ENCODE results near the gene MRM2.

The MRM2 gene

DNA sequence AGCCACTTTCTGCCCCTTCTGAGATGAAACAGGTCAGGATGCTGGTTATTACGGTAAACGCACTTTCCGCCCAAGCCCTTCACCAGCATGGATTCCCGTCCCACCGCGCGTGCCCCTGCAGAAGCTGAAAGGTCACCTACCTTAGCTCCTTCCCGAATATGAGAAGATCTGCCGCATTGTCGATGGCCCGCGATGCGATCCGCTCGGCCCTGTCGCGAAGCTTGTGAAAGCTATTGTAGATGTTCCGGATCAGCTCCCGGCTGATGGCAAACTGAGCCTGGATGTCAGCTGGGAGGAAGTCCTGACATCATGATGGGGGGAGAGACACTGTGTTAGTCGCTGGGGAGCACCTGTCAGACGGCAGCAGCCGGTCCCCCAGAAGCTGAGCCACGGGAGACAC lies 22.2 kb upstream of the MRM2 start:
- no peak for DNase-seq

DNA sequence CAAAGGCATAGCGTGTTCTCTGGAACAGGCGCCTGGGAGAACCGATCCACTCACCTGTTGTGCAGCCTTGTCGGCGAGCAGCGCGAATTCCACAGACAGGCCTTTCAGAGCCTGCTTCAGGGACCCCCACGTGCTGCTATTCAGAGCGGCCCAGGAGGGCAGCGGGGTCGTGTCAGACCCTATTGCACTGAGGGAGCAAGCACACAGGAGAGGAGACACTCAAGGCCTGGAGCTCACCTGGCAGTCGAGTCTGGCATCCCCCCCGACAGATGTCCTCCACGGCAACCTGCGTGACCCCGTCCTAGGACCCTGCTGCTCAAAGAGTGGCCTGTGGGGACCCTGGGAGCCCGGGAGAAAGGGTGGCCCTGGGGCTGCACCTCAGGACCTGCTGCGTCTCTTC lies 21.2 kb upstream of the MRM2 start:
- DNase-seq: no peak

DNA sequence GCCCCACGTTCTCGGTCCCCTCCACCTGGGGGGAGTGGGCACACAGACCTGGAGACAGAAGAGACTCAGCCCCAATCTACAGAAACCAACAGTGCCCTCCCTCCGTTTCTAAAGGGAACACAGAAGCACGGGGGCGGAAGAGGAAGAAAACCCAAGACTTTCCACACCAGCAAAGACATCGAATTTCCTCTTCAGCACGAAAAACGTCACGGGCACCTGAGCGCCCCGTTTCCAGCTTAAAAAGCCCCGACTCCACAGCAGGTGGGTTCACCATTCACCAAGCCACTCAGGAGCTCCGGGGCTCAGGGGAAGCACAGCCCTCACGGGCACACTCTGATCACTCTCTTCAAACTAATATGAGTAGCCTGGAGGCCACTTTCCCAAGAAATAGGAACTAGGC lies 19.6 kb upstream of the MRM2 start:
- DNase-seq: no peak

DNA sequence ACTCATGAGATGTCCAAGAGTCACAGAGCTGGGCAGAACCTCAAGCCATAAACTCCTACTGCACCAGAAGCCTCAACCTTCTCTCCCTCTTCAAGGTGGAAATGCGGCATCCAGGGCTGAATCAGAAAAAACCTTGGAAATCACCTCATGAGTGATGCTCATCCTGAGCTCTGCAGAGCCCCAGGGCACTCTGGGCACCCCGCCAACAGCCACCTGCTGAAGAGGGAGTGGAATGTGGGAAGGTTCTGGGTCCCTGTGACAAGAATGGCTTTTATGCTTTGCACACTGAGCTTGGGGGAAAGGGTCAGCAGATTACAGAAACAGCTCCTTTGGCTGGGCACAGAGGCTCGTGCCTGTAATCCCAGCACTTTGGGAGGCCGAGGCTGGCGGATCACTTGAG lies 18.8 kb upstream of the MRM2 start:
- no peak for DNase-seq

DNA sequence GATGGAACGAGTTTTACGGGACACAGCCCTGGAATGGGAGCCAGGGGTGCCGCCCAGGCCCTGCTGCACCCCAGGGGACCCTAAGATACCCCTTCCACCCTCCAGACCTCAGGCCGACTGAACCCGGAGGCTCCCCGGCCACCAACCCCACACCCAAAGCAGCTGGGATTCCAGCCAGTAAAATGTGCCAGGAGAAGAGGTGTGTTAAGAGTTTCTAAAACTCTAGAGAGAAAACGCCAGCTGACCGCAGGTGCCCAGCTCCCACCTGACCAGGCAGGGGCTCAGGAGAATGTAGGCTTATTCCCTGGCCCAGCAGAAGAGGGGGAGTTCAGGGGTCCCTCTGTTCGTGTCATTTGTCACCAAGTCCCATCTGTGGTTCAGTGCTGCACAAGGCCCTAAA lies 17.5 kb upstream of the MRM2 start:
- no peak for DNase-seq

DNA sequence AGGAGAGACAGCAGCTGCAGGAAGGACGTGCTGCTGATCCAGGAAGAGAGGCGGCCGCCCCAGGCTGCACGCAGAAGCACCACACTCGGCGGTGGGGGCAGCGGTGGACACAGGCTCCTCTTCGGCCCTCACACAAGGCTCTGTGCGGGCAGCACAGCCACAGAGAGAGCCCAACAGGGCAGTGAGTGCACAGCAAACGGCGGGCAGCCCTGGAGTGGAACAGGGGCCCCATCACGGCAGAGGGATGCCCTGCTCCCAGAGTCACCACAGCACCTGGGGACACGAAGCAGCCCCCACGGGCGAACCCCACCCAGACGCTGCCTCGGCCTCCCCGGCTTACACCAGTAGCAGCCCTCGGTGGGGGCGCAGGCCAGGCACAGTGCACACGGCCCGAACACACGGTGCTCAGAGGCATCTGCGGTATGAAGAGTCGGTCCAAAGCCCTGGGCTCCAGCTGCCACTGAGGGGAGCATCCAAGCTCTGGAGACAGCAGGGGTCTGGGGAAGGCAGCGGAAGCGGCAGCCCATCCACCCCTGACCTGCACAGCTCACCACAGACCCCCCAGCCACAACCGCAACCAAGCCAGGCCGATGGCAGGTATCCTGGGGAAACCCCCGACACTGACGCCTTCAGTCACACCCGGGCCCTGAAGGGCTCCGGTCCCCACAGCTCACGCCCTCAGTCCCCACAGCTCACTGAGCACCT lies 16.8 kb upstream of the MRM2 start:
- no peak for DNase-seq

DNA sequence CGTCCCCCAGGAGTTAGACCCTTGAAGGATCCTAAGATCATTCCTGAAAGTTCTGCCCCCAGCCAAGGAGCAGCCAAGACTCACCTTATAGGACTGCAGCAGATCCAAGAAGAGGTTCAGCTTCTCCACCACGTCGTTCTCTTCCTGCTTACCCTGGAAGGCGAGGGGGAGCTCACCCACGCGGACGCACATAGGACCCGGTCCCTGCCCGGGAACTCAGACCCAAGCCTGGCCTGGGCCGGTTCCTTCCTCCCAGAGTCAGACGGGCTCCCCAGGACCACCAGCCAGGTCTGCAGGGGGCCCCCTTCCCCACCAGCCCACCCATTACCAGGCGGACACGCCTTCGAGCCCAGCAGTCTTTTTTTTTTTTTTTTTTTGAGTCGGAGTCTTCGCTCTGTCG lies 15.6 kb upstream of the MRM2 start:
- no peak for DNase-seq

DNA sequence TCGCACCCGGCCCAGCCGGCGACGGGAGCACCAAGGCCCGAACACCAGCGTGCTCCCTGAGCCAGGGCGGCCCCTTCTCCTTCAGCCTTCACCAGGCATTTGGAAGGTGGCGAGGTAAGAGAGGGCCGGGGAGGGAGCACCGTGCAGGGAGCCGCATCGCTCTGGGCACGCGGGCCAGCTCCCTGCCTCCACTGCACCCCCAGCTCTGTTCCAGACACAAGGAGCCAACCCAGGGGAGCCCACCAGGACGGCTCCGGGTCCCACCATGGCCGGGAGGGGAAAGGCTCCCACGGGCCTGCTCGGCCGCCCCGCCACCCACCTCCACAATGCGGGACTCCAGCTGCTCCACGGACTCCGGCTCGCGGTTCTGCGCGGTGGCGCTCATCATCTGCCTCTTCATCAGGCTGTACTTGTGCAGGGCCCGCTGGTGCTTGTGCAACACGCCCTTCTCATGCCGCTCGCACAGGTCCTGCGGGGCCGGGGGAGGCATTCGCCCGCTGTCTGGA lies 15.1 kb upstream of the MRM2 start:
- no peak for DNase-seq

DNA sequence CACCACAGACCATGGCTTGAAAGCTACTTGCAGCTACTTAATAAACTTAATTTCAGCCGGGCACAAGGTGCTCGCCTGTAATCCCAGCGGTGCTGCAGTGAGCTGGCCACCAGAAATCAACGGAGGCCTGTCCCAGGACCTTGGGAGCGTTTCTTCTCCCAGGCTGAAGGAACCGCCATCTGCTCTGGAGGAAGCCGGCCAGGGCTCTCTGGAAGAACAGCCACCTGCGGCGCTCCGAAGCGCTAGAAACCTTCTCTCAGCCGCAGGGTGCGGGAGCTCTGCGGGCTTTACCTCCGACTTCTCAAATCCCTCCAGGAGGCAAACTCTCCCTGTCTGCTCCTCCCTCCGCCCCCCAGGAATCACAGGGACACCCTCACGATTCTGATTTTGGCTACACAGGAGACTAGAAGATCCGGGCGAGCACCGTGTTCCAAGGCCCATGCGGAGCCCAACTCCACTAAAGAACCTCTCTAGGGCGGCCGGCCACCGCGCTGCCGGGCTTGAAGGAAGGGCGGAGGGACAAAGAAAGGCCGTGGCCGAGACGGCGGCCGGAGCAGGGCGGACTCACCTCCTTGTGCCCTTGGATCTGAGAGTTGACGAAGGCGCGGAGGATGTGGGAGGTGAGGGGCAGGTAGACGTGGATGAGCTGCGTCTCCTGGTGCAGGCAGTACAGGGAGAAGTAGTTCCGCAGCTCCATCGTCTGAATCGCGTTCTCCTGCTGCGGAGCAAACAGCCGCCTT lies 14.5 kb upstream of the MRM2 start:
- no peak for DNase-seq

DNA sequence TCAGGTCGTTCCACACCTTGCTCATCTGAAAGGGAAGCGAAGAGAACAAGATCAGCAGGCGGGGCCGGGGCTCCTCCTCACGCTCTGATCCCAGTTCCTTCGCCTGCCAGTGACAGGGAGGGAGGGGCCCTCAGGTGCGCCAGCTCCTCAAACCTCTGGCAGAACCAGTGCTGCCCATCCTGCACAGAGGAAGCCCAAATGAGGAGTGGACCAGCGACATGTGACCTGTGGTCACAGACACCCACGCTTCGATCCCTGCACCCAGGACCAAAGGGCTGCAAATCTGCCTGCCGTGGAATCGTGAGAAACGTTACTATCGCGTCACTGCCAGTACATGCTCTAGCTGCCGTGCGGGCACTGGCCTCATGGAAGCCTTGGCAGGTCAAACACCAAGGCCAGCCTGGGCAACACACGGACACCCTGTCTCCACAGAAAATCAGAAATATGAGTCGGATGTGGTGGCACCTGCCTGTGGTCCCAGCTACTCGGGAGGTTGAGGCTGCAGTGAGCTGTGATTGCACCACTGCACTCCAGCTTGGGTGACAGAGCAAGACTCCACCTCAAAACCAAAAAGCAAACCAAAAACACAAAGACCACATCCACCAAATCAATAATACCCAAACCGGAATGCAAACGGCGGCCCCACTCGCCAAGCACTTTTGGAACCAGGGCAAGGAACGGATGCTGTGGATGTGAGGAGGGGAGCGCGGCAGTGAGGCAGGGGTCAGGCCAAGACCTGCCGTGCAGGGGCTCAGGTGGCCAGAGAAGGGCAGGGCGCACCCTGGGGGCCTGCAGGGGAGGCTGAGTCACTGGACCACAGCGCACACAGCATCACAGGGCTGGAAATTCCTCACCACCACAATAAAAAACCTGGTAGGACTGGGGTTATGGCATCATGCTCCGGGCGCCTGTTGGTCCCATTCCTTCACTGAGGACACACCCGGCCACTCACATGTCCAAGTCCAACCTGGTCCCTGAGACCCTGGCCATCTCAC lies 13.4 kb upstream of the MRM2 start:
- DNase-seq: no peak

DNA sequence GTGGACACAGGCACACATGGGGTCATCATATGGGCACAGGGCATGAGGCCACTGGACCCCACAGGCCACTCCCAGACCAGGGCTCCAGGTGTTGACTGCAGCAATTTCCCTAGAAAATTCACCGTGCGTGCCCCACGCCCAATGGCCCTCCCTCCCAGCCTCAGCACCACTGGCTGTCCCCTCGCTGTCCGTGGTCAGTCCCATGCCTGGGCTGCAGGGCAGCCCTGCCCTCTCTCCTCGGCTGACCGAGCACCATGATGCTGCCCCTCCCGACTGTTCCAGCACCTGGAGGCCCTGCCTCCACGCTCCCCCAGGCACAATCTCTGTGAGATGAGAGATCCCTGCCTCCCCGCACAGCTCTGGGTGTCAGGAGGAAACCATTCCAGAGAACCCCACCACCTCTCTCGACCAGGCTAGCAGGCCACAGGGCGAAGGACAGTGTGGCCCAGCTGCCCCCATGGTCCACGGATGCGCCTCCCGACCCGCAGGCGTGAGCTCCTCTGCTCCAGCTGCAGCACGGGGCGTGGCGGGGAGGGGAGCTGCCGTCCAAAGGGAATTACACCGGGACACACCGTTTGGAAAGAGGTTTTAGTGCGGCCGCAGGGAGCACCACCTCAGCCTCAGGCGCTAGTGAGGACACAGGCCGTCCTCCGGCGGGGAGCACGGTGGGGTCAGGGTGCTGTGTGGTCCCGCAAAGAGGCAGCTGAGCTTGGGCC lies 12.6 kb upstream of the MRM2 start:
- no peak for DNase-seq

DNA sequence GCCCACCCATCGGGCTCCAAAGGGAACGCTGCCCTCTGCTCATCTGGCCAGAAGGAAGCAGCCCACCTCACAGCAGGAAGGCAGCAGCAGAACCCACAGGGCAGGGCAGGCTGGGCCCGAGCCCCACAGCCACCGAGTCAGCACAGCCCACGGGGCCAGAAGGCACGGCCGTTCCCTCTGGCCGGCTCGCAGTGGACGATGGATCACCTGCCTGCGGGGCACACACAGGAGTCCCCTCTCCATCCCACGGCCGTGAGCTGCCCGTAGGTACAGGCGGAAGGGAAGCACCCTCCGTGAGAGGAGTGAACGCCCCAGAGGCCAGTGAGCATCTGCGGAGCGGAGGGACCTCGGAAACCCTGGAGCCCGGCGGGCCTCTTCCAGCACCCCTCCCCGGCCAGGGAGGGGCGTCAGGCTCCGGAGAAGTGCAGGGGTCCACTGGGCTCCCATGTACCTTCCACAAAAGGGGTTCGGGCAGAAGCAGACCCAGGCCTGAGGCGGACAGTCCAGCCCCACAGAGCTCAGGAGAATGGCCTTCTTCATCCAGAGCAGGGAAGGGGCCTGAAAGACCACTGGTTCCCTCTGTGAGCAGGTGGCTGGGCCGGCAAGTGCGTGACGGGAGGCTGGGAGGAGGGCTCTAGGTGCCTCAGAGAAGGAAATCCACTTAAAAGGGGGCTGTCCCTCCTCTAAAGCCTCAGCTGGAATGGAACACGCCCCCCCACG lies 11.7 kb upstream of the MRM2 start:
- DNase-seq: no peak

DNA sequence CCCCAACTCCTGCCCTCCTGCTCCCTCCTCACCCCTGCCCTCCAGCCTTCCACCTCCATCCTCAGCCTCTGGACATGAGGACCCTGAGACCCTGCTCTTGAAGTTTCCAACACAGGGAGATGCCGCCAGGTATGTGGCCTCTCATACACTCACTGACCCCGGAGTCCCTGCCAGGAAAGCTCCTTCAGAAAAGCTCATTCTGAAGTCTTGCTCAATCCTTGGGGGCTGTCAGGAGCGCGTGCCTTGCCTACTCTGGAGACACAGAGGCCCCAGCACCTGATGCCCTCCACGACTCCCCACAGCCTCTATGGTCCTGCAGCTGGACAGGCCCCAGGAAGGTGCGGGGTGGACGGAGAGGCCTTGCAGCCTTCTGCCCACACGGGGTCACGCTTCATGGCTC lies 11.0 kb upstream of the MRM2 start:
- DNase-seq: no peak

DNA sequence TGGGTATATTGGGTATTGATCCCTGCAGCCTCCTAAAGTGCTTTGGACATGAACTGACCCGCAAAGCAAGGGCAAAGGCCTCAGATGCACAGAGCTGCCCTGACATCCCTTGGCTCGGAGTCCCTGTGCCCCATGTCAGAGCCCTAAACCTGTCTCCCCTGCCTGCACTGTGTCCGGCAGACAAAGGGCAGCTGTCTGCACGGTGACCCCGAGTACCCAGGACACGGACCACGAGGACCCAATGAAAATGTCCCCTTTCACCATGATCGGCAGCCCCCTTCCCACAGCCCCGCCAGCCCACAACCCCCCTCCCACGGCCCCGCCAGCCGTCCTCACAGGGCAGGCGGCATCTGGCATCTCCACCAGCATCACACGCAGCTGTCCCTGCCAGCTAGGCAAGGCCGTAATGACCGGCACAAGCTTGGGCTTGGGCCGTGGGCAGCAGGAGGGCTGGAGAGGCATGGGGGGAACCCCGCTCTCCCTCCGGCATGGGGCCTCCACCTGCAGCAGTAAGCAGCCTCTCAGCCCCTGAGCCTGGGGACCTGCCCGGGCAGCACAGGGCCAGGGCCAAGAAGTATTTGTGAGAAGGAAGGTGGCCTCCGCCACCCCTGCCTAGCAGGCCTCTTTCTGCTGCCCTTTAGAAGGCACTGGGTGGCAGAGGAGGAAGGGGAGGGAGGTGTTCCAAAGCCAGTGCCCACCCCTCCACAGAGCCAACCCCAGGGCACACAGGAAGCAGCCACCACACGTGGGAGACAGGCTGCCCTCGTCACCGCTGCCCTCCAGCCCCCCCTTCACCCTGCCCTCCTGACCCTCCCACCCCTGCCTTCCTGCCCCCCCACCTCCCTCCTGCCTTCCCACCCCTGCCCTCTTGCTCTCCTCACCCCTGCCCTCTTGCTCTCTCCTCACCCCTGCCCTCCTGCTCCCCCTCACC lies 10.1 kb upstream of the MRM2 start:
- no peak for DNase-seq

DNA sequence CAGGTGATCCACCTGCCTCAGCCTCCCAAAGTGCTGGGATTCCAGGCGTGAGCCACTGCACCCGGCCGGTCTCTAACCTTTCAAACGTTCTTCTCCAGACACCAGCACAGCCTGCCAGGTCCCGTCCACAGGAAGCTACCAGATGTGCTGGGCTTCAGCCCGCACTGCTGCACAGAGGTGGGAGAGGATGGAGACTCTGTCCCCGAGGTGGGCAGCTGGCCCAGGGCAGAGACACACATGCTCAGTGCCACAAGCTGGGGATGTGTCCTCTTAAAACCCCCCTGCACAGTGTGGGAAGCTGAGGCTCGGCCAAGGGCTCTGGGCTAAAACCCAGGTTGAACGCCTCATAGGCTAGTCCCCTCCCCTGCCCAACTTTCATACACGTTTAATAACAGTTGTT lies 9.4 kb upstream of the MRM2 start:
- DNase-seq: no peak

DNA sequence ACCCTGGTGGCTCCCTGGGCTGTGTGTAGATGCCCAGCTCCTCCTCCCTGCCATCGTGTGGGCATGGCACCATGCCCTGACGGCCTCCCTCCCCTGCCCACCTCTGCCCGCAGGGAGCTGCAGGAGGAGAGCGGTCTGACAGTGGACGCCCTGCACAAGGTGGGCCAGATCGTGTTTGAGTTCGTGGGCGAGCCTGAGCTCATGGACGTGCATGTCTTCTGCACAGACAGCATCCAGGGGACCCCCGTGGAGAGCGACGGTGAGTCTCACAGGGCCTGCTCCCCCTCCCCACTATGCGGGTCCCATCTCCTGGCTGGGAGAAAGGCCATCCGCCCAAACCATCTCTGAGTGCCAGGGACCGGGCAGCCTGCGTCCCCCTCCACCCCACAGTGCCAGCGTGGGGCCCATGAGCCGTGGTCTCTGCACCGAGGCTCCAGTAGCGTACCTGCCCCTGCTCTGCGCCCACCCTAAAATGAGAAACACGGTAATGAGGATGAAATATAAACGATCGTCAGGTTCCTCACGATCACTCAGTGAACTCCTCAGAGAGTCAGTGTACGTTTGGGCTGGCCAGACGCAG lies 7.8 kb upstream of the MRM2 start:
- no peak for DNase-seq

DNA sequence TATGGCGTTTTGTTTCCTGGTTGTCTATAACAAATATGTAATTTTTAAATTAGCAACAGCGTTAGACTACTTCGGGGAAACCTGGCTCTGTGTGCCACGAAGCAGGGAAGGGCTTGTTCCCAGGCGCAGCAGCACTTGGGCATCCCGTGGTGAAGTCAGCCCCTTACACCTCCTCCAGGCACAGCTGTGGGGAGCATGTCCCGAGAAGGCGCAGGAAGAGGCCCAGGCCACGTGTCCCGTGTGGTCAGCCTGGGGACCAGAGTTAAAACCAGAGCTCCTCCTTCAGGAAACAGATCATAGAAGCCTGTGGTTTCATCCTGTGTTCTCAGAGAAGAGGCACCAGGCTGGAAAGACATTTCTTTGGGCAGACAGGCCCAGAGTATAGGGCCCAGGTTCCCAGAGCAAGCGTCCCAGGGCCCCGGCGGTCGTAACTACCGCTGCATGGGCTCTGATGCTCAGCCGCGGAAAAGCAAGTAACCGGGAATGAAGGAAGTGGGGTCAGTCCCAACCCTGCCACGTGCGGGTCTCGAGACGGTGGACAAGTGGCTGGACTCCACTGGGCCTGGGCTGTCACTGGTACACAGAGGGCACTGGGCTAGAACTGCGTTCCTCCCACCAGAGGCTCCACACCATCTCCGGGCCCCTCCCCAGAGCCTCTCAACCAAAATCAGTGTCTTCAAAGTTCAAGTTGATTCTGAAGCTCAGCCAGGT lies 7.1 kb upstream of the MRM2 start:
- no peak for DNase-seq

DNA sequence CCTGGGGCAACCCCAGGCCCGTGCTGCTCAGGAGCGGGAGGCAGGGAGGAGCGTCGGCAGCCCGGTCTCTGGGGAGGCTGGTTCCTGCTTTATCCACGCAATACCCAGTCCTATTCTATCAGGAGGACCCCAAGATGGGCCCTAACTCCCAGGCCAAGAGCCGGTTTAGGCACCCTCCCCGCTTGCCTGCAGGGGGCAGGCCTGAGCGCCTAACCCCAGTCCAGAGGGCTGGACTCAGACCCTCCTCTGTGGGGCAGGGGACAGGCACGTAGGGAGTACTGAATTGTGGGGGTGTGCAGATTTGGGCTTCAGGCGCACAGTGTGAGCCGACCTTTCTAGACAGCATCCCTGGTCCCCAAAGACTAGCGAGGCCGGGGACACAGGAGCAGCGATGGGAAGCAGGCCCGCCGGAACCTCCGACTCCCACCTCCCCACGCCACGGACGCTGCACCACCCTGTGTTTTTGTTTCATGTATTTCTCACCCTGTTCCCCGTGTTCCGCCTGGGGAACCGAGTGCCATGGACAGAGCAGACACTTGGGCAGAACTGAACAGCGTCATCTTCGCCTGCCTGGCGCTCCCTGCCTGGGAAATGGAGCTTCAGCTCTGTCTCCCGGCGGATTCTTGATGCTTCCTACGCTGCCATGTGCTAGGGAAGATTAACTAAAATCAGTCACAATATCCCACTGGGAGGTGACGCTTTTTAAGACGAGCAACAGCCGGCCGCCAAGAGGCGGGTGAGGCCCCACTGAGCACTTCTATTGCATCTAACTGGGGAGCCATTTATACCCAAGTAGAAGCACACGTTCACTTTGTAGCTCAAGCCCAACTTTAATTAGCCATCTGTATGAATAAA lies 5.4 kb upstream of the MRM2 start:
- DNase-seq: peak; percentile 69

Measured in activated CD8-positive, alpha-beta memory T cell treated with anti-CD3 and anti-CD28 coated beads, Interleukin-2, amount 50 U/mL, for 48 hours (primary cell).